ENCODE data around the gene IGBP1.
"Not testable (repeated sequence)": the region's sequence is repeated elsewhere in the genome, so short reads cannot be mapped to it uniquely, and the experiment has no call there.

Gene IGBP1

DNA sequence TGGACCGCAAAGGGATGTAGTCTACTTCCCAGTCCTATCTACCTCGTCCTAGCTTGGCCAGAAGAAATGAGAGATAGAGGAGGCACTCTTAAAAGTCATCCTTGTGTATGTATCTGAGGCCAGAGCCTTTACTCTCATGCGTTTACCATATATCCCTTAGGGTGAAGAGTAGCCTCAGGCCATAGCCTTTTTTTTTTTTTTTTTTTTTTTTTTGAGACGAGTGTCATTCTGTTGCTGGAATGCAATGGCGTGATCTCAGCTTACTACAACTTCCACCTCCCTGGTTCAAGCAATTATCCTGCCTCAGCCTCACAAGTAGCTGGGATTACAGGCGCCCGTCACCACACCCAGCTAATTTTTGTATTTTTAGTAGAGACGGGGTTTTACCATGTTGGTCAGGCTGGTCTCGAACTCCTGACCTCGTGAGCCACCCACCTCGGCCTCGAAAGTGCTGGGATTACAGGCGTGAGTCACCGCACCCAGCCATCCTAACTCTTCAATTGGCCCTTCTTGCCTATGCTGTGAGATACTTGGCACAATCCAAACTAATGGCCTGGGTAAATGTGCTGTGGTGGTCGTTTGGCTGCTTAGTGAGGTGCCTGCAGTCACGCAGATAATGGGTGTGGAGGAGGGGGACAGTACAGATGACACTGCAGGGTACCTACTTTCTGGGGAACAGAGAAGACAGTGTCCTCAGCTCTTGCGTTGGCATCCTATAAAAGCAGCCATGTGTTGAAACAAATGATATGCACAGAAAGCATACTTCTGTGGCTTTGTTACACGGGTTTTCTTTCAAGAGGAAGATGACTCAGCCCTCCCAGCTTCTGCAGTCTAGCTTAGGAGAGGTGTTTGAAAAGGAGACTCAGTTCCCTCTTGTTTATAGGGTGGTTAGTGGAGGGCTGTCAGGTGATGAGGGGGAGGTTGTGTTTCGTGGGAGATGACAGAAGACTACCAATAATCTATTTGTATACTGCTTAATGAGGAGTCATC lies 33.6 kb downstream of the IGBP1 start:
- DNase-seq (ENCODE audit: low spot score): no peak

GRCh38 chrX:70168238-70169188 lies 35.3 kb downstream of the IGBP1 start:
- no peak for DNase-seq (ENCODE audit: low spot score)

DNA sequence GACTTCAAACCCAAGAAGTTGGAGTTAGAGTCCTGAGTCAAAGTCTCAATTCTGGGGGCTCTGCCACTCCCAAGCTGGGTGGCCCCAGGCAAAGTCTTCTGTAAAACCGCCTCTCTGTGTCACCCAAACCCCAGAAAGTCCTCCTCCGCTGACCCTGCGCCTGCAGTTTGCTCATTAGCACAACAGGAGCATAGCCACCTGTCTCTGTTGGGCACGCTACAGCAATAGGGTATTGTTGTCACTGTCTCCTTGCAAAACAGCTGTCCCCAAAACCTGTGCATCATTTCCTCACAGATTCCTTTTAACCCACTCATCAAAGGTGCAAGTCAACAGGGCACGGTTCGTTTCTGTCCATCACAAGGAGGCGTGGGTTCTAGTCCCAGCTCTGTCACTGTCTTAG lies 36.0 kb downstream of the IGBP1 start:
- DNase-seq (ENCODE audit: low spot score): no peak

DNA sequence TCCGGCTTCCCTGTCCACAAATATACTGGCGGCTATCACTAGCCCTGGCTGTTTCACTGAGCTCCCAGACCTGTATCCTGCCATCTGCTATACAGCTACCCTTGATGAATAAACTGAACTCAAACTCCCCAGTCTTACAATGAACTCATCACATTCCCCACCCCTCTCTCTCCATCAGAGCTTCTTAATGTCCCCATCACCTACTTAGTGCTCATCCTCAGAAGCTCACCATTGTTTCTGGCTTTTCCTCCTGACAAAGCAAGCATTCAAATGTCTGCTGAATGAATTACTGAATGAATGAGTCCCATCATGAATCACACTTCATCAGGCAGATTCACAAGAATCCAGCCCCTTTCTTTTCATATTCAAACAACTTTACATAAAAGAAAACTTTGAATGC lies 38.4 kb downstream of the IGBP1 start:
- DNase-seq (ENCODE audit: low spot score): no peak

DNA sequence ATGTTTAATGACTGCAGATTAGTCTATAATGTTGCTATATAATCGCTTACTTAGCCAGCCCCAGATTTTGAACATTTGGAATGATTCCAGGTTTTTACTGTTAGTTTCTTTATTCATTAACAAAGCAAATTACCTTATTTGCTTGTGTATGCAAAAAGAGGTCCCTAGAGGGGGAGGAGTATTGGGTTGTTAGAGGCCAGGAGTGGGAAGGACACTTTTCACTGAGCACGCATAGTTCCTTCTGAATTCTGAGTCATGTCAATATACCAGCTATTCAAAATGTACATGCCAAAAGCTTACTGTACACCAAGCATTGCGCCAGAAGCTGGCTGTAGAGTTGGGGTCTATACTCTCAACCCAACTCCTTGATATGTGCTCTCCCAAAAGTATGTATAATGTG lies 39.0 kb downstream of the IGBP1 start:
- DNase-seq (ENCODE audit: low spot score): no peak

DNA sequence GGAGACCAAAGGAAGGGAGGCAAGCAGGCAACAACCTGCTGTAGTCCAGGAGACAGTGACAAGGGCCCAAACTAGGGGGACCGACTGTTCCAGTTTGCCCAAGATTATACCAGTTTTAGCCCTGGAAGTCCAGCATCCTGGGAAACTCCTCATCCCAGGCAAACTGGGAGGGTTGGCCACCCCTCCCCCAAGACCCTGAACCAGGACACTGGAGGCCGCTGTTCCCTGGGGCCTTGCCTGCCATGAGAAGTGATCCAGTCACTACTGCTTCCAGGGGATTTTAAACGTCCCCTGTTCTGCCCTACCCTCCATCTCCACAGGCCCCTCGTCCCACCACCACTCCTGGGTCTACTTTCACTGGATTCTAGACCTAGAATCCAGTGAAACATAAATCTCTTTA lies 39.7 kb downstream of the IGBP1 start:
- DNase-seq (ENCODE audit: low spot score): no peak

GRCh38 chrX:70174754-70175153 lies 41.5 kb downstream of the IGBP1 start:
- no peak for DNase-seq (ENCODE audit: low spot score)

- no peak for DNase-seq (ENCODE audit: low spot score)
These were observed 42.1 kb downstream of the IGBP1 start for GRCh38 chrX:70175338-70175737.

DNA sequence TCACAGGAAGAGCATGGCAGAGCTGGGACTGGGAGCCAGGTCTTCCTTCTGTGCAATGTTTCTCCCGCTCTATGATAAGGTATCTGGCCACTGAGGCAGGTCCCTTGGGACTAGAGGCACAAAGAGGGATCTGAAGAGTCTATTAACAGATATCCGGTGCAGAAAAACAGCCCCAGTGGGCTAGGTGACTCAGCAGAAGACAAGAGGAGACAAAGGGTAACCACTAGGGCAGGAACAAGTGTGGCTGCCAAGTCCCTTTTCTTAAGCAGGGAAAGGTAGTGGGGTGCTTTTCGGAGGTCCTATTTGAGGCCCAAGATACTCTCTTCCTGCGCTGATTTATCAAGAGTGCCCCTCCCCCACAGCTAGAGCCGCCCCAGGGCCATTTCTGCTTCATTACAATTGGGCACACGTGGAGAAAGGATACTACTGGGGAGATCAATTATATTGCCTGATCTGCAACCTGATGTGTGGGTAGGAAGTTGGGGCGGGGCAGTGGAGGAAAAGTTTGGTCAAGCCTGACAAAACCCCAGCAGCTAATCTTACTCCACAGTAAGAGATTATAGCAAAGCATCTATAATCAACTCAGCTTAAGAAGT lies 43.8 kb downstream of the IGBP1 start, which contains the start of gene DGAT2L6:
Gene DGAT2L6, plus strand, starts transcription at position 546 of the 596 bp plus-strand sequence. CDS start 100 bp downstream, outside the sequence.
- no peak for DNase-seq (ENCODE audit: low spot score)

DNA sequence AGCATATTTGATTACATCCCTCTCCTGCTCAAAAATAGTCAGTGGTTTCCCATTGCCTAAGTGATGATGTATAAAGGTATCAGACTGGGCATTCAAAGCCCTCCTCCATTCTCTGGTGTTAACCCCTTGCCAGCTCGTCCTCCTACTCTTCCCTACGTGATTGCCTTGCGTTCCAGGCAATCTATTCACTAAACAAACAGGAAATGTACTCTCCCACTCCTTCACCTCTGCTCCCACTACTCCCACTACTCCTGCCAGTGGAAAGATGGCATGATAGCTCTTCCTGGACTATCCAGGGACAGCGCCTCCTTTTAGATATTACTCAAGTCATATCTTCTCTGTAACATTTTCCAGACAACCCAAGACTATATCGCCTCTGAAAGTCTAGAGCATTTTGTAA lies 49.8 kb downstream of the IGBP1 start:
- no peak for DNase-seq (ENCODE audit: low spot score)

GRCh38 chrX:70190225-70190624 lies 57.0 kb downstream of the IGBP1 start:
- no peak for DNase-seq (ENCODE audit: low spot score)

- DNase-seq (ENCODE audit: low spot score): peak; percentile 46
These were observed 63.9 kb downstream of the IGBP1 start for GRCh38 chrX:70196961-70197720.

- no peak for DNase-seq (ENCODE audit: low spot score)
These were observed 68.5 kb downstream of the IGBP1 start for GRCh38 chrX:70201732-70202131.

- DNase-seq (ENCODE audit: low spot score): no peak
These were observed 75.2 kb downstream of the IGBP1 start for GRCh38 chrX:70208479-70208878.

- not testable (repeated sequence) for DNase-seq (ENCODE audit: low spot score)
These were observed 76.3 kb downstream of the IGBP1 start for GRCh38 chrX:70209570-70209969.
